Coronary artery (tissue), 2 donors: ENCODE measurements around the gene S1PR3.

Source experiments
- DNase-seq: peaks from one replicate; pipeline ENCODE4 v3.0.0-alpha.2; 2017; ENCODE audit warnings: low spot score
- H3K27ac ChIP-seq, 2 donors: fragments of 200-600 bp; sonication (generic); one replicate each; pipeline ENCODE4 v1.5.1; 2016 to 2019
- H3K4me3 ChIP-seq: fragments of 200-600 bp; sonication (generic); 2 replicates; pipeline ENCODE4 v1.5.1; 2016; ENCODE audit warnings: mild to moderate bottlenecking, moderate library complexity
- TF ChIP-seq, protein P1 (sequence below): fragments of 200-600 bp; sonication (generic); IDR thresholded peaks from one replicate; pipeline ENCODE4 v1.5.1; 2019; ENCODE audit warnings: antibody characterized with exemption

The S1PR3 gene

DNA sequence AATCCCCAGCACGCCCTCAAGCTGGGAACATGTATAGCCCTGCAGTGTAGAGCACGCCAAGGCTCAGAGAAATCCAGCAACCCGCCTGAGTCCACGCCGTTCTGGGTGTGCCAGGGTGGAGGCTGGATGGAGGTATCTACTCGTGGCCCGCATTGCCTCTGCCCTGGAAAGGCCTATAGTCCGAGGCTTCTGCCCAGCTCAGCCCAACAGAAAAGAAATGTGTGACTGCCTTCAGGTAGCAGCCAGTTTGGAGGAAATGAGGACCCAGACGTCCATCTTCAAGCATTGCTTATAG is 18.2 kb downstream of the S1PR3 start:
- Histone ChIP-seq H3K27ac (no peak overlapping the region), H3K4me3 (no peak overlapping the region)
- TF ChIP-seq, protein P1, sequence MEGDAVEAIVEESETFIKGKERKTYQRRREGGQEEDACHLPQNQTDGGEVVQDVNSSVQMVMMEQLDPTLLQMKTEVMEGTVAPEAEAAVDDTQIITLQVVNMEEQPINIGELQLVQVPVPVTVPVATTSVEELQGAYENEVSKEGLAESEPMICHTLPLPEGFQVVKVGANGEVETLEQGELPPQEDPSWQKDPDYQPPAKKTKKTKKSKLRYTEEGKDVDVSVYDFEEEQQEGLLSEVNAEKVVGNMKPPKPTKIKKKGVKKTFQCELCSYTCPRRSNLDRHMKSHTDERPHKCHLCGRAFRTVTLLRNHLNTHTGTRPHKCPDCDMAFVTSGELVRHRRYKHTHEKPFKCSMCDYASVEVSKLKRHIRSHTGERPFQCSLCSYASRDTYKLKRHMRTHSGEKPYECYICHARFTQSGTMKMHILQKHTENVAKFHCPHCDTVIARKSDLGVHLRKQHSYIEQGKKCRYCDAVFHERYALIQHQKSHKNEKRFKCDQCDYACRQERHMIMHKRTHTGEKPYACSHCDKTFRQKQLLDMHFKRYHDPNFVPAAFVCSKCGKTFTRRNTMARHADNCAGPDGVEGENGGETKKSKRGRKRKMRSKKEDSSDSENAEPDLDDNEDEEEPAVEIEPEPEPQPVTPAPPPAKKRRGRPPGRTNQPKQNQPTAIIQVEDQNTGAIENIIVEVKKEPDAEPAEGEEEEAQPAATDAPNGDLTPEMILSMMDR = no peak
- no peak for DNase-seq

DNA sequence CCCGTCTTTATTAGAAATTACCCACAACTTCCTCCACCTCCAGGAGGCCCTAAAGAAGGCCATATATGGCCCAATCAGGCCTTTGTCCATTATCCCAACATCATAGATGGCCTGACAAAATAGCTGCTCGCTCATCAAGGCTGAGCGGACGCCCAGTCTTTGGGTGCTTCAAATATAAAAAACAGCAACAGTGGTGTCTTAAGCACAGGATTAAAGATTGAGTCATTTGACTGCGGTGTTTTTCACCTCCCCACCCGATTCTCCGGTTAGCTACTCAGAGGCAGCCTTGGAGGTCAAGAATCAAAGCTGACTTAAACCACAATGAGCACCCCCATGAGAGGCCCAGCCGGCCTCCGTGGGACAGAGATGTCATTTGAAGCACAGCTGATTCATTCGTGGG is 18.8 kb downstream of the S1PR3 start:
- Histone ChIP-seq H3K27ac (no peak overlapping the region), H3K4me3 (no peak overlapping the region)
- TF ChIP-seq, protein P1 = no peak
- DNase-seq = no peak

DNA sequence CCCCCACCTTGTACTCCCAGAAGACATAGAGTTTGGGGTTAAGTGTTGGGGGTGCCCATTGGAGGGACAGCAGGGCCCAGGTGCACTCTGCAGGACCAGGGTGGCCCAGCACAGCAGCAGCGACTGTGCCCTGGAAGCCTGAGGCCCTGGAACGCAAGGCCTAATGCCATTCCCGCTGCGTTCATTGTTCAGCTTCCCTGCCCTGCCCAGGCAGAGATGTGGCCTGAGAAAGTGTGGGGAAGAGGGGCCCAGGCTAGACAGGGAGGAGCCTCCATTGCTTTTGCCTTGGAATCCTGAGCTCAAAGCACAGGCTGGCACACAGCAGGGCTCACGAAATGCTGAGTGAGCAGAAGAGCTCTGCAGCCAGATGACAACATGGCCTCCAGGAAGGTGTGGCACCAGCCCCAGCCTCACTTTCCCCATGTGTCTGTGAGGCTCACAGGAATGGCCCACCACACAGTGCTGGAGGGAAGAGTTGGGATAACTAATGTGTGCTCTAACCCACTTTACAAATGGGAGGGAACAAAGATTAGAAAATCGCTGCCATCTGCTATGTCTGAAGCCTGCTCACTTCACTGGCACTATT is 19.4 kb downstream of the S1PR3 start:
- Histone ChIP-seq H3K4me3 (no peak overlapping the region), H3K27ac (no peak overlapping the region)
- TF ChIP-seq, protein P1 = no peak
- DNase-seq = no peak

DNA sequence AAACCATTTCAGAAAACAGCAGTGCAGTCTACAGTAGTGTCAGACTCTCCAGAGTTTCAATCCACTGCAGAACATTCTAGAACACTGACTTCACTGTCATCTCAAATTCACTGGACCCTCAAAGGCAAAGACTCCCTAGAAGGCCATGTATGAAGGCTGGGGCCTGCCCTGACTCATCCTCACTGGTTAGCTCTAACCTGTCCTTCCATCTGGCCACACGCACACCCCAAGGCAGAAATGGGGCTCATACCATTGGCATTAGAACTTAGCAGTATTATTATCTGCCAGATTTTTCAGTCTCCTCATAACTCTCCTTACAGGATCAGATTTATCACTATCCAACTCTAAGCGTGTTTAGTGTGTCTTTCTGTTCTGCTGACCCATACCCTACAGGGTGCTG is 20.4 kb downstream of the S1PR3 start:
- TF ChIP-seq, protein P1 = no peak
- H3K27ac ChIP-seq = no peak overlapping the region
- H3K4me3 ChIP-seq = no peak overlapping the region
- no peak for DNase-seq

DNA sequence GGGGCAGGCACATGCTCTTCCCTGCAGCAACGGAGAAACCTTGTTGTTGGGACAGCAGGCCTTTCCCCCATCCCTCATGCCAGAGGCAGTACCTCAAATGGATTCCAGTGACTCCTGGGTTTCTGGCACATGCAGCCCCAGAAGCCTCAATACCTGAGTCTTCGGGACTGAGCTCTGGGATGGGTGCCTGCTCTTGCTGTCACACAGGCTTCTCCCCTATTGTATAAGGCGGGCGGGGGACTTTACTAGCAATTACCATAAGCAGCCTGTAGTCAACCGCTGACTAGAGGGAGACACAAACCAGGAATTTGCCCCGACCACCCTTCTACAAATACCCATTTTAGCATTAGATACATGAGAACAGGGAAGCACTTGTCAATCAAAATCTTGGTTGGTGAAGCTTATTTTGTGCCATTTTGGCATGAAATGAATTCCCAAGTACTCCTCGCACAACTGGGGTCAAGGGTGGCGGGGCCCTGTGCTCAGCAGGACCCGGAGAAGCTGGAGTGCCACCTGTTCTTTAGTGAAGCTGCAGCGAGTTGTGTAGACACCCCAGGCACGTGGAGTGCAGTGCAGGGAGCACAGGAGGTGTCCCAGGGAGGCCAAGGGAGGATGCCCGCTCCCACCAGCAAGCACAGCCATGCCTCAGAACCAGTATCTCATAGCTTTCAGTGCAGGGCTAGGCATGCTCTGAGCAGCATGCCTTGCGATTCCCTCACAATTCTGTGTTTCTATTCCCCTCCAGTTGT is 21.2 kb downstream of the S1PR3 start:
- TF ChIP-seq, protein P1 = no peak

DNA sequence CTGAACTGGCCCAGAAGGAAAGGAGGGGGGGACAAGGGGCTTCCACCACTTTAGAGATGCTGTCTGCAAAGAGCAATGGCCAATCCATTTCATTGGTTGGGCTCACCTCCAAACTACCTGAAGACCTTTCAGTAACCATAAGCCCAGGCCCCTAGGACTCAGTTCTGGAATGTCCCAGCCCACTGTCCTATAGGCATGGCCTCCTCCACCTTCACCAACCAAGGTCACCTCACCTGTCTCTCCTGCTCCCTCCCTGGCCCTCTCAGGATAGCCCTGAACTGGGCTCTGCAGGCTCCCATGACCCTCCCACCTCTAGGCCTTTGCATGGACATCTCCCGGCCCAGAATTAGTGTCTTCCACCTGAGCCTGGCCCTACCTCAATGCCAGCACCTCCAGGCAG is 22.4 kb downstream of the S1PR3 start:
- no peak for DNase-seq
- TF ChIP-seq, protein P1 = no peak

More for the DNA sequence above, 21.2 kb downstream of the S1PR3 start:
- Histone ChIP-seq H3K4me3 (no peak overlapping the region), H3K27ac (no peak overlapping the region)
- no peak for DNase-seq

DNA sequence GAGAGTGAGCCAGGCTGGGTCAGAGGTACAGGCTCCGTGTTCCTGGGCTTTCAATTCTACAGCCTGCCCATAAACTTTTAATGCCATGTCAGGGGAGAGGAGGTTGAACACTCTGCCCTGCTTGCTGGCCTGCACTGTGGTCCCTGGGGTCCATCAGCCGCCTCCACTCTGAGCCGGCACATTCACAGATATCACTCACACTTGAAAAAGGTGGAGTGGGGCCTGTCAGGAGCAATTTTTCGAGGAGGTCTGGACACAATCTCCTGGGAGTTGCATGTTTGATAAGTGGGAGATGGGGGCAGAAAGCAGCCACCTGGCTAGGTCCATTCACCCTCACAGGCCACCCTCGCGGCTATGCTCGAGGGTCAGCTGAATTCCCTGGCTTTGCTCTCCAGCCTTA is 22.9 kb downstream of the S1PR3 start:
- TF ChIP-seq, protein P1 = no peak
- H3K4me3 ChIP-seq = no peak overlapping the region
- no peak for DNase-seq

More for the DNA sequence above, 22.4 kb downstream of the S1PR3 start:
- H3K27ac ChIP-seq = no peak overlapping the region
- H3K4me3 ChIP-seq = no peak overlapping the region

More for the DNA sequence above, 22.9 kb downstream of the S1PR3 start:
- H3K27ac ChIP-seq = no peak overlapping the region
